HG03097 (cell line): Measurements from ENCODE around the gene CALHM2.

ENCODE experiments used
- ATAC-seq: cut with Tn5 transposase; IDR thresholded peaks from one replicate; pipeline ENCODE4 v1.9.1; 2021; ENCODE audit not compliant: unreplicated experiment, low FRiP score

Gene CALHM2

DNA sequence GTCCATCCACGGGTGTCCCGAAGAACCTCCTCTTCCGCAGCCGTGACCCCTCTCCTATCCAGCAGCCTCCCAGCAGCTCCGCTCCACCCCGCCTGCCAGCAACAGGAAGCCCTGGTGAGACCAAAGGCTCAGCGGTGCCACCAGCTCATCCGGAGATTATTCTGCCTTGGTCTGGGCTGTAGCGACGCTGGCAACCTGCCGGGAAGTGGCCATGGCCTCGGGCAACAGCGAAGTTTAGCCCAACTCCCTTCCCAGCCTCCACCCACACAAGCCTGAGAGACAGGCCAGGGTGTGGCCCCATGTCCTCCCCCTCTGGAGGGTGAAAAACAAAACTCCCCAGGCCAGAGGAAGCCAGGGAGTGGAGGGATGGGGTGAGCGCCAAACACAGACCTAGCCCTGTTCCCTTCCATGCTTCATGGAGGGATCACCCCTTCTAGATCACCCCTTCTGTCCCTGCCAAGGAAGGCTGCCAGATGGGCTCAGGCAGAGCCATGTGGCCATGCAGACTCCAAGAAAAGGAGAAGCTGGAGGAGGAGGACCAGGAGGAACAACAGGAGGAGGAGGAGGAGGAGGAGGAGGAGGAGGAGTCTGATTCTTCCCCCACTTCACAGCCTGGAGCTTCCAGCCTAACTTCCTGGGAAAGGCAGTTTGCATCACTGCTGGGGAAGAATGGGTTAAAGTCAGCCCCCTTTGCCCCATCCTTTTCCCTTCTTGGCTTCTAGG, 918 bp downstream of the CALHM2 start:
- ATAC-seq, result no peak

DNA sequence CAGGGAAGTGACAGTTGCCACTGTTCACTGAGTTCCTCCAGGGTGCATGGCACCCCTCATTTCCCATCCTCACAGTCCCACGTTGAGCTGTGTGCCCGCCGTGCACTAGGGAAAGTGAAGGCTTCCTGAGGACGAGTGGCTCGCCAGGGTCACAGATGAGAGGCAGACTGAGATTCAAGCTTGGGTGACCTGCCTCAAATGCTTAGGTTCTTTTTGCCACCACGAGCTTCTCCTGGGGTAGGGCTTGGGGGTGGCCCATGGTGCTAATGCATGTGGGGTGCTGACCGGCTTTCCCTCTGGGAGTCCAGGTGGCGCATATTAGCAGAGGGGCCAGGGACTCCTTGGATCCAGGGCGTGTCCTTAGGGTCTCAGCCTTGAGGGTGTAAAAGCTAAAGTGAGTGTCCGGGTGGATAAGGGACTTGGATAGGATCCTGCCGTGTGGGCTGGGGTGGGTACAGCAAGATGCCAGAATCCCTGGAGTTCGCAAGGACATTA, 1.9 kb downstream of the CALHM2 start:
- ATAC-seq, result no peak

DNA sequence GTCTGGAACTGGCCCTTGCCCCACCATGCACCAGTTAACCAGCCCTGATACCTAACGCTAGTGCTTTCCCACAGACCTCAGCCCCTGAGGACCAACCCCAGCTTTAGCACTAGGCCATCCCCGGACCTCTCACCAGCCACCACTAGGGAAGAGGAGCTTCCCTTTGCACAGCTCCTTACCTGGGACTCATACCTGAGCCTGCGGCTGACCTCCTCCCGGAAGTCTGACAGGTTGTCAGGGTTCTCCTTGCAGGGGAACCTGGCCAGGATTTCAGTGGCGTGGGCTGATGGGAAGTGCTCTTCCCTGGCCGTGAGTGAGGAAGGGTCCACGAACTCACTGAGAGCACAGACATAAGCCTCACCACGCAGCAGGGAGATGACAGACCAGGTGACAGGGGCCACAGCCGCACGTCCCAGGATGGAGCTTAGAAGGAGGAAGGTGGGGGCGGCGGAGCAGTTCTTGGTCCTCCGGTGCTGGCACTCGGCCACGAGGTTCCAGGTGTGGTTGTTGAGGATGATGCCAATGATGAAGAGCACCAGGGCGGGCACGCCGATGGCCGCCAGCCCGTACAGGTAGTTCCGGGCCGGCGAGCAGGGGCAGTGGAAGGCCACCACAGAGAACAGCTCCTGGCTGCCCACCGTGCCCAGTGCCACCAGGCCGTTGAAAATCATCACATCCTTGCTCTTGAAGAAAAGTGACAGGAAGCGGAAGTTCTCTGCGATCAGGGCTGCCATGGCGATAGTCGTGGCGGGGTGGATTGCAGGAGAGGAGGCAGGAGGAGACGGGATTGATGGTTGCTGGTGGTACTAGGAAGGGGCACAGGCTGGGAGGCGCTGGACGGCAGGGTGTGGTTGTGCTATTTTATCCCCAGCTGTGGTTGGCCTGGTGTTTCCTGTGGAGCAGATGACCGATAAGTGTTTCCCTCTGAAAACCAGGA, 2.7 kb downstream of the CALHM2 start:
- ATAC-seq, result no peak

DNA sequence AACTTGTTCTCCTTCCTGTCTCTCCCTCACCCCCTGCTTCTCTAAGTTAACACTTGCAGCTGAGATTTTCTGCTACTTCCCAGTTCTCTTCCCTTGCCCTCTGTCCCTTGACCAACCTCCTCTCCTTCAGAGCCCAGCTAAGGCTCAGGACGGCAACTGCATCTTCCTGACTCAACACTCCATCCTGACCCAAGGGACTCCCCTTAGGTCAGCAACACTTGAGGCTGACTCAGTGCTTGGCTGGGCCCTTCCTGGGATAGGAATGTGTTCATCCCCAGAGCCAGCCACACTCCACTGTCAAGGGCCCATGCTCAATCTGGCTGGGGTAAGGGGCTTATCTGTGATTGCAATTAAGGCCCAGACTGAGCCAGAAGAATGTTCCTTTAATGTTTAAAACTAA, 3.4 kb downstream of the CALHM2 start:
- no peak for ATAC-seq

DNA sequence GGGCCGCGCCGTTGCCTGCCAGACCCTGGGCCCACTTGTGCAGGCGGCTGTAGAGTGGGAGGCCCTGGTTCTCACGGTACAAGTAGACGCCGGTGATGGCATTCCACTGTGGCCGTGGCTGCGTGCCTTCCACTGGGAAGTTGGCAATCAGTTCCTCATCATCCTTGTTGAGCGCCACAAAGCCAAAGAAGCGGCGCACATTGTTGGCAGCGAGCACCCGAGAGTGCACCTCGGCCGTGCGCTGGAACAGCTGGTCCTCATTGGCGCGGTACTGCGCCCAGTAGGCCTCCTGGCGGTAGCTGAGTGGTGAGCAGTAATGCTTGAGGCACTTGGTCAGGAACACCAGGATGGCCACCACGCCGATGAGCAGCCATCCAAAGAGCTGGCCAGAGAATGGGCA, 5.0 kb downstream of the CALHM2 start:
- no peak for ATAC-seq

DNA sequence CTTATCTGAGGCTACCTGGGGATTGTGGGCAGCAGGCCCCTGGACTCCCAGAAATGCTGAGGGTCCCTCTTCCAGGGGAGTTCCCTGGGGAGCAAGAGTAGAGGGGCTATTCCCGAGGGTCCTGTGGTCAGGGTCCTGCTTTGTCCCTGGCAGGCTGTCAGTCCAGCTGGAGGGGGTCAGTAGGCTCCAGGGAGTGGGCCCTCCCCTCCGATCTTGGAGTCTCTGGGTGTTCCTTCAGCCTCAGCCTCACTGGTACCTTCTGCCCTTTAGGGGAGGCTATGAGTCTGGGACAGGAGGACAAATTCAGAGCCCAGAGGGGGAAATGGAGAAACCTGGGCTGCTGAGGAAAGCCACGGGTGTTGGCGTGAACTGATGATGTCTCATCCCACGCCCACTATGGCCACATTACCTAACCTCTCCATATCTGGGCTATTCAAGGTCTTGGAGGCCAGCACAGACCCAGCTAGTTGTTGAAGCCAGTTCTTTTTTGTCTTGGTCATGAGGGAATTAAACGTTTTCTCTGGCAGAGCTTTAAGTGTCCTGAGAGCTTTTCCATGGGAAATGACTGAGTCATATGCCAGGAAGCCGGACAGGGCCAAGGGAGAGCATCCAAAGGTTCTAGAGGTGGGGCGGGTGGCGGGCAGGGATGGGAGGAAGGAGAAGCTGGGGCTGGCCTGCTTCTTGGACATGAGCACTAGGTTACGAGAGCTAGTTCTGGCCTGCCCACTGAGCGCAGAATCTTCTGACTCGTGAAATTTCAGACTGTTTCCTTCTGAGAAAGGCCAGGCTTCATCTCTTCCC, 6.2 kb downstream of the CALHM2 start:
- no peak for ATAC-seq

DNA sequence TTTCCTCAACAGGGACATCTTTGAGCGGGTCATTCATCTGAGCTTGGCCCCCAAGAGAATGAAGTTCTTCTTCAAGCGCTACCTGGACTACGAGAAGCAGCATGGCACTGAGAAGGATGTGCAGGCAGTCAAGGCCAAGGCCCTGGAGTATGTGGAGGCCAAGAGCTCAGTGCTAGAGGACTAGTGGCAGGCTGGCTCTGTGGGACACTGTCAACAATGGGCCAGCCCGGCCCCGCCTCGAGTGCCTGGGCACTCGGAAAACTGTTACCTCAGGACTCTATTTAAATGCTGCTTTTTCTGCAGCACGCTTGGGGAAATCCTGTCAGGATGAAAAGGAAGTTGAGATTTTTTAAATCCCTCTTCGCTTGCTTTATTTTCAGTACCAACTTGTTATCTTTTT, 6.8 kb downstream of the CALHM2 start:
- no peak for ATAC-seq

DNA sequence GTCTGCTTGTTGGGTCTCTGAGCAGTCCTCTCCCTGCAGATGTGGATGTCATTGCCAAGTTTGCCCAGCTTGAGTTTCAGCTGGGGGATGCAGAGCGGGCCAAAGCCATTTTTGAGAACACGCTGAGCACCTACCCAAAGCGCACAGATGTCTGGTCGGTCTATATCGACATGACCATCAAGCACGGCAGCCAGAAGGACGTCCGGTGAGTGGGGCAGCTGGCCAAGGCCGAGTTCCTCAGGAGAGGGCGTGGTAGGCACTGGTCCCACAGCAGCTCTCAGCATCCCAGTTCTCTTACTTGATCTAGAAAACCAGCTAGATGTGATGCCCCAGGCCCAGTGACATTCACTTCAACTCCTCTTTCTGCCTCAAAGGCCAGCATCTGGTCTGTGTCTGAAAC, 7.7 kb downstream of the CALHM2 start:
- no peak for ATAC-seq

DNA sequence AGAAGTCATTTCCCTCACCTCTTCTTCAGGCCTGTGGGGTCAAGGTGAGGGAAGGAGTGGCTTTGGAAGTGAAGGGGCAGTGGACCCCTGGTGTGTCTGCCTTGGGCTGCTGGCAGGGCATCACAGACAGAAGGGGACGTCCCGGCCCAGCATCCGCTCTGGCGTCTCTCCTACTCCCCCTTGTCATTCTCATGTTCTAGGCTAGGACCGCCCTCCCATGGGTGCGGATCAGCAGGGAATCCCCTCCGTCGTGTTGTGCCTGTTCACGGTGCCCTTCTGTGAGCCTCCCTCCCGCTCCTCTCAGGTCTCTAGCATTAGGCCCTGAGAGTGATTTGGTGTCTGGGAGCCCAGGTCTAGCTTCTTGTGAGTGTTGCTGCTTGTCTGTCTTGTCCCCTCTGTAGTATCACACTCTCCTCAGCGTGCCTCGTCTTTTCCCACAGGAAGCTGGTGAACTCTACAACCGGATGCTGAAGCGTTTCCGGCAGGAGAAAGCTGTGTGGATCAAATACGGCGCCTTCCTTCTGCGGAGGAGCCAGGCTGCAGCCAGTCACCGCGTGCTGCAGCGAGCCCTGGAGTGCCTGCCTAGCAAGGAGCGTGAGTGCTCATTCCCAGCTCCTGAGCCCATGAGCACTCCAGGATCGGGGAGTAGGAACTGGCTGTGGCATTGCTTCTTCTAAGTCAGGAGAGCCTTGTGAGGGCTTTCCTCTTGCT, 8.5 kb downstream of the CALHM2 start:
- no peak for ATAC-seq

DNA sequence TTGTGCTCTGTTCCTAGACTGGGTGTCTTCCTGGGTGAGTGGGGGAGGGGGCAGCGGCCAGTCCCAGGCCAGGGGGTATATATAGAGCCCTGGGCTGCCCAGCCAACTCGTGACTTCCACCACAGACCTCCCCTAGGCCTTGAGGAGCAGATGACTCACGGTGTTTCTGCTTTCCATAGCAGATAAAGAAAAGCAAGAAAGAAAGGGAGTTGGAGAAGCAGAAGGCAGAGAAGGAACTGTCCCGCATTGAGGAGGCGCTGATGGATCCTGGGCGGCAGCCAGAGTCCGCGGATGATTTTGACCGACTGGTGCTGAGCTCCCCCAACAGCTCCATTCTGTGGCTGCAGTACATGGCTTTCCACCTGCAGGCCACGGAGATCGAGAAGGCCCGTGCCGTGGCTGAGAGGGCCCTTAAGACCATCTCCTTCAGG, 10.1 kb downstream of the CALHM2 start:
- ATAC-seq, result no peak

DNA sequence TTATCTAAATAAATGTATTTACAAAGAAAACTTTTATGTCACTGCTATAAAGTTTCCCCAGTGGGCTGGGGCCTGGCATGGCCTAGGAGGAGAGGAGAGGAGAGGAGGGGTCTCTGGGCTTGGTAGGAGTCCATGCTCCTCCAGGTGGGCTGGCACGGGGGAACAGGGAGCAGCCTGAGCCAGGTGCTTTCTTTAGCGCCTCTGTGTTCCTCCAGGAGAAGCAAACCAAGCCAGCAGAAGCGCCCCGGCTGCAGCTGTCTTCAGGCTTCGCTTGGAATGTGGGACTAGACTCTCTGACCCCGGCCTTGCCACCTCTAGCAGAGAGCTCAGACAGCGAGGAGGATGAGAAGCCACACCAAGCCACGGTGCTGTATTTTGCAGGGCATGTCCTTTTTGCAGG, 10.6 kb downstream of the CALHM2 start:
- no peak for ATAC-seq

DNA sequence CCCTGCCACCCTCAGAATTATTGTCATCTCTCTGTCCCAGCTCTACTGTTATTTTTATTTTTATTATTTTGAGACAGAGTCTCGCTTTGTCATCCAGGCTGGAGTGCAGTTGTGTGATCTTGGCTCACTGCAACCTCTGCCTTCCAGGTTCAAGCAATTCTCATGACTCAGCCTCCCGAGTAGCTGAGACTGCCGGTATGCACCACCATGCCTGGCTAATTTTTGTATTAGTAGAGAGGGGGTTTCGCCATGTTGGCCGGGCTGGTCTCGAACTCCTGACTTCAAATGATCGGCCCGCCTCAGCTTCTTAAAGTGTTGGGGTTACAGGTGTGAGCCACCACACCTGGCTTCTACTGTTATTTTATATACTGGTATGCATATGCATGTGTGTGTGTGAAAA, 11.0 kb downstream of the CALHM2 start:
- ATAC-seq, result no peak

DNA sequence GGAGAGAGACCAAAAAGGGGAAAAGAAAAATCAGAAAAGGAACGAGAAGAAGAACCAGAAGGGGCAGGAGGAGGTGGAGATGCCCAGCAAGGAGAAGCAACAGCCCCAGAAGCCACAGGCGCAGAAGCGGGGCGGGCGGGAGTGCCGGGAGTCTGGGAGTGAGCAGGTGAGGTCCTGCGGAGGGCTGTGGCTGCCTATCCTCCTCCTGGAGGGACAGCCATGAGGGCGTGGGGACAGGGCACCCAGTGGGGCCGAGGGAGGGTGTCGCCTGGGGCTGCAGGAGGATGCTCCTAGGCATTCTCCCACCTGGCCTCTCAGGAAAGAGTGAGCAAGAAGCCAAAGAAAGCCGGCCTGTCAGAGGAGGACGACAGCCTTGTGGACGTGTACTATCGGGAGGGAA, 11.8 kb downstream of the CALHM2 start:
- ATAC-seq, result no peak

DNA sequence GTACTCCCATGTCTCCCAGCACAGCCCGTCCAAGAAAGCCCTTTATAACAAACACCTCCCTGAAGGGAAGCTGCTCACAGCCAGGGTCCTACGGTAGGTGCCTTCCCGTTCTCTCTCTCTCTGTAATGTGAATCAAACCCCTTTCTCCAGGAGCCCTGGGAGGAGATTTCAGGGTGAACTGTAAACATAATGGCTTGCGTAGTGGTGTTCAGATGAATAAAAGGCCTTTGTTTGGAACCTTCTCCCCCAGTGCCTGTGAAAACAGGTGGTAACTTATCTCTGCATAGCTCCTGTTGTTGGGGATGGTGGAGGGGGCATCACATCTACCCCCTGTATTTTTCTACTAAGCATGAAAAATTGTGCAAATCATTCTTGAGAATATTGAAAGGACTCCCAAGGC, 12.4 kb downstream of the CALHM2 start:
- ATAC-seq, result no peak

DNA sequence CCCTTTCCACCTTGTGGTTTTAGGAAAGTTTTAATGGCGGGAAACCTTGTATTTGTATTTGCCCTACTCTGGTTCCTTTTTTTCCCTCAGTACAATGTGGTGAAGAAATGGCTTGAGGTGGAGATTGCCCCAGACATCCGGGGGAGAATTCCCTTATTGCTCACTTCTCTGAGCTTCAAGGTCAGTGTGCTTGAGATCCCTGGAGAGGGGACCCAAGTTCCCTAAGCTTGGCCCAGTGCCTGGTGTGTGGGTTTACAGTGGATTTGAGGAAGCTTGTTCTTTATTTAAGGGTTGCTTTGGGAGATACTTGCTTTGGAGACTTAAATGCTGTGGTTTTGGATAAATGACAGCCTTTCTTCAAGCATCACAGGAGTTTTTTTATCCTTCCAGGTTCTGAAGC, 18.3 kb downstream of the CALHM2 start:
- no peak for ATAC-seq

DNA sequence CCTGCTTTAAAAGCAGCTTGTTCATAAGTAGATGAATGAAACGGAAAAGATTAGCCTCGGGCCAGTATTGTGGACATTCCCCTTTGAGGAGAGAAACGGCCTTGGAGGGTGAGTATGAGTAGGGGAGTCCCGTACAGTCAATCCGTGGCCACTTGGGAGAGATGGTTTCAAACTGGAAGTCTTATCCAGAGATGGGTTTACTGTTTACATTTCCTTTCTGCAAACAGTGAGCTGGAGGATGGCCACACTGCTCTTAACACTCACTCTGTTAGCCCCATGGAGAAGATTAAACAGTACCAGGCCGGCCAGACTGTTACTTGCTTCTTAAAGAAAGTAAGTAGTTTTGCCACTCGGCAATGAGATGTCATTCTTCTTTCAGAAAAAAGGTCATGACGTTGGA, 20.3 kb downstream of the CALHM2 start:
- ATAC-seq, result no peak

DNA sequence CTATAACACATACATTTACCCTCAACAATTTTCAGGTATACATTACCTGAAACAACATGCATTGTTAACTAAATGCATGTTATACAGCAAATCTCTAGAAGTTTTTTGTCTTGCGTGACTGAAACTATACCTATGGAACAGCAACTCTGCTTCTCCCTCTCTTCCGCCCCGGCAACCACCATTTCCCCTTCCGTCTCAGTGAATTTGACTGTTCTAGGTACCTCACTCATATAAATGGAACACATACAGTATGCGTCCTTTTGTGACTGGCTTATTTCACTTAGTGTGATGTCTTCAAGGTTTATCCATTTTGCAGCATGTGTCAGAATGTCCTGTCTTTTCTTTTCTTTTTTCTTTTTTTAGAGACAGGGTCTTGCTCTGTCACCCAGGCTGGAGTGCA, 22.5 kb downstream of the CALHM2 start:
- ATAC-seq, result no peak

DNA sequence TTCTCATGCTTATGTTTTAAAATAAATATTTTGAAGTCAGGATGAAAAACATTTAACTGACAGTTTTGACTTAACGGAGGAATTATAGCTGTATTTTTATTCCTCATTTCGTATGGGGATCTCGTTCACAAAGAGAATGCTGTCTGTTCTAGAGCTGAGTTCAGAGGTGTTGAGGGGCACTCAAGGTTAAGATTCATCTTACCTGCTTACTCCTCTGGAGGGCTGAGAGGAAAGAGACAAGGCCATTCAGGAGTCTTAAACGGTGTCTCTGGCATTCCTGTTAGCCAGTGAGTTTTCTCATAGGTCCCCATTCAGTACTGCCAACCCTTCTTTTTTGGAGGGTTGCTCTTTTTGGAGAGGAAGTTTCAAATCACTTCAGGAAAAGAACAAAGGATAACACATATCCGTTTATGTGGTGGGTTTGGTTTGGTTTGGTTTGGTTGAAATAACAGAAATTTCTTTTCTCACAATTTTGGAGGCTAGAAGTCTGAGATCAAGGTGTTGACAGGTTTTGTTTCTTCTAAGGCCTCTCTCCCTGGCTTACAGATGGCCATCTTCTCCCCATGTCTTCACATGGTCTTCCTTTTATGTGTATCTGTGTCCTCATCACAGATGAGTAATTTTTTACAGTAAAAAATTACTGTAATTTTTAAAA, 23.1 kb downstream of the CALHM2 start:
- ATAC-seq, result no peak

DNA sequence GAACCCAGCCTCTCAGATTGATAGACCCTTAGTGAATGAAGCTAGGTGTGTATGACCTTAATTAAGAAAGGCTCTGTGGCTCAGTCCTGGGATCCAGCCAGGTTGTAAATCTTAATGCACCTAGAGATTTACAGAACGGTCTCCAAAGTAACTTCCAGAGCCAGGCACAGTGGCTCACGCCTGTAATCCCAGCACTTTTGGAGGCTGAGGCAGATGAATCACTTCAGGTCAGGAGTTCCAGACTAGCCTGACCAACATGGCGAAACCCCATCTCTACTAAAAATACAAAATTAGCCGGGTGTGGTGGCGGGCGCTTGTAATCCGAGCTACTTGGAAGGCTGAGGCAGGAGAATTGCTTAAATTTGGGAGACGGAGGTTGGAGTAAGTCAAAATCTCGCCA, 24.3 kb downstream of the CALHM2 start:
- ATAC-seq, result no peak

DNA sequence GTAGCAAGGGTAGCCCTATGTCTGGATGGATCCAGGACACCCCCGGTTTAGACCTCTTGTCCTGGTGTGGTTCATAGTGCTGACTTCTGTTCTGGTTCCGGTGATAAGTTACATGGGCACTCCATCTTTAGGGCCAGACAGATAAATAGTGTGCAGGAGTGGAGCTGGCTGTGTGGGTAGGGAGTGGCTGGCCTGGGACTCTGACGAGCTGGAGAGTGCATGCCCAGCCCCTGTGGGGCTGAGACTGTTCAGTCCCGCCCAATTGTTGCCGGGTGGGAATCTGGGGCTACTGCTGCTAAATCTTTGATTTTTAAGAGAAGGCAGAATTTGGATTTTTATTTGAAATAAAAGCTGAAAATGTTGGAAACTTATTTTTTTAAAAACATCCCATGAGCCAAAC, 28.4 kb downstream of the CALHM2 start:
- no peak for ATAC-seq
